ENCODE results near the gene UNC45B.
"Not testable (repeated sequence)": the region's sequence is repeated elsewhere in the genome, so short reads cannot be mapped to it uniquely, and the experiment has no call there.

Gene UNC45B

DNA sequence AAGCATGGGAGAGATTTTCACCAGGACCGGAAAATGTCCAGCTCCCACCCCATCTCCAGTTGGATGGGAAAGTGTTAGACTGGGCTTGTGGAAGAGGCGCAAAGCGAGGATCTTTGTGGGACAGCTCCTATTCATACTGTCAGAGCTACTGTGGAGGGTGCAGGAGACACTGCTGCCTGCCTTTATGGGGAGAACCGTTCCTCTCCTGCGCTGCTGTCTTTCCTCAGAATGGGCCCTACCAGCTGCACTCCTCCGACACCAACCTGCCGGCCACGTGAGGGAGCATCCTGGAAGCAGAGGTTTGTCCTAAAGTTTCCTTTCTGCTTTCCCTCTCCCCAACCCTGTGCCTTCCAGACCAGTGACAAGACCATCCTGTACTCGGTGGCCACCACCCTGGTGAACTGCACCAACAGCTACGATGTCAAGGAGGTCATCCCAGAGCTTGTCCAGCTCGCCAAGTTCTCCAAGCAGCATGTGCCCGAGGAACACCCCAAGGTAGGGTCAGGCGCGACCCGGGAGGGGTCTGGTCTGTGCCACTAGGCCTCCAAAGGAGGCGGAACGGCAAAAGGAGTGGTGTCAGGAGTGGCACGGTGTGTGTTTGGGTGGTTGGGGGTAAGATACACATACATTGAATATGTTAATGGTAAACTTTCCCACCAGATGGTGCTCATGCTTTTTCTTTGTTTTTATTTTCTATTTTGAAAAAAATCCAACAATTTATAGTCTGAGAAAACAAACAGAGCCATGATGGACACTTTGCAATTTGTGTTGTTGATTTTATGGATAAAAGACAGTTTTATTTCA lies 23.6 kb downstream of the UNC45B start:
- DNase-seq, result no peak

GRCh38 chr17:35171834-35172233 lies 24.2 kb downstream of the UNC45B start:
- no peak for DNase-seq

GRCh38 chr17:35172321-35172720 lies 24.7 kb downstream of the UNC45B start:
- not testable (repeated sequence) for DNase-seq

- DNase-seq, result no peak
Observed at GRCh38 chr17:35174835-35175334, 27.3 kb downstream of the UNC45B start.

- DNase-seq, result no peak
Observed at GRCh38 chr17:35175638-35176415, 28.2 kb downstream of the UNC45B start.

DNA sequence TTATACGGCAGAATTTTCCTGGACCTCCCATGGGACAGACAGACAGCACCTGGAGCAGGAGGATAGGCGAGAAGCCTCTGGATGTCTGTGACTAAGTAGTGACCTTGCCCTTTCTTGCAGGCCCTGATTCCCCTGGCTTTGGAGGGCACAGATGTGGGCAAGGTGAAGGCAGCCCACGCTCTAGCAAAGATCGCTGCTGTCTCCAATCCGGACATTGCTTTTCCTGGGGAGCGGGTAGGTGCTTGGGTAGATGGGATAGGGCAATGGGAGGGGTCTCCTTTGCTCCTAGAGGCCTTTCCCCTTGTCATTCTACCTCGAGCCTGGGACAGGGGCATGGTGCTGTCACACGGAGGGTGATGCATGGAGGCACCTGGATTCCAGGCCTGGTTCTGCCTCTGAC lies 29.3 kb downstream of the UNC45B start:
- DNase-seq, result no peak

DNA sequence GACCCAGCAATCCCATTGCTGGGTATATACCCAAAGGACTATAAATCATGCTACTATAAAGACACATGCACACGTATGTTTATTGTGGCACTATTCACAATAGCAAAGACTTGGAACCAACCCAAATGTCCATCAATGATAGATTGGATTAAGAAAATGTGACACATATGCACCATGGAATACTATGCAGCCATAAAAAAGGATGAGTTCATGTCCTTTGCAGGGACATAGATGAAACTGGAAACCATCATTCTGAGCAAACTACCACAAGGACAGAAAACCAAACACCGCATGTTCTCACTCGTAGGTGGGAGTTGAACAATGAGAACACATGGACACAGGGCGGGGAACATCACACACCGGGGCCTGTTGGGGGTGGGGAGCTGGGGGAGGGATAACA lies 31.8 kb downstream of the UNC45B start:
- DNase-seq, result not testable (repeated sequence)

DNA sequence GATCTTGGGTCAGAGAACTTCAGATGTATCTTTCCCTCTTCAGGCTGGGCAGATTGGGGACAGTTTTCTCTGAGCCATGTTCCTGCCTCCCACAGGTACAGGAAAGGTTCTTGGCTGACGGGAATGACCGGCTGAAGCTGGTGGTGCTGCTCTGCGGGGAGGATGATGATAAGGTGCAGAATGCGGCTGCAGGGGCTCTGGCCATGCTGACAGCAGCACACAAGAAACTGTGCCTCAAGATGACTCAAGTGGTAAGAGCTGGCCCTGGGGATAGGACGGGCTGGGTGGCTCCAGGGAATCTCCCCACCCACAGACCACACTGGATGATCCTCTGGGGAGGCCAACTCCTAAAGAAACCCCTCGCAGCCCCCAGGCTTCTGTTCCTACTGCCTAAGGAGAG lies 35.7 kb downstream of the UNC45B start:
- no peak for DNase-seq

DNA sequence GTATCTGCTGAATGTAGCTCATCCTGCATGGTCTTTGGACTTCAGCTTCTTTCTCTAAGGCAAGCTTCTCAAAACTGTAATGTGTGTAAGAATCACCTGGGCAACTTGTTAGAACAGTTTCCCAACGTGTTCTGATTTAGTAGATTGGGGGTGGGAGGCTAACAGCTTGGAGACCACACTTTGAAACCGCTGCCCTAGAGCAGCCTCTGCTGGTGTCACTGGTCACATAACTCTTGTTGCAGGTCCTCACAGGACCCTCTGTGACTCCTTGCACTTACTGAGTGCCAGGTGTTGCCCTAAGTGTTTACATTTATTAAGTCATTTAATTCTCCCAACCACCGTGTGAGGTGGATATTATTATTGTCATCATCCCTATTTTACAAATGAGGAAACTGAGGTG lies 36.7 kb downstream of the UNC45B start:
- DNase-seq, result no peak

DNA sequence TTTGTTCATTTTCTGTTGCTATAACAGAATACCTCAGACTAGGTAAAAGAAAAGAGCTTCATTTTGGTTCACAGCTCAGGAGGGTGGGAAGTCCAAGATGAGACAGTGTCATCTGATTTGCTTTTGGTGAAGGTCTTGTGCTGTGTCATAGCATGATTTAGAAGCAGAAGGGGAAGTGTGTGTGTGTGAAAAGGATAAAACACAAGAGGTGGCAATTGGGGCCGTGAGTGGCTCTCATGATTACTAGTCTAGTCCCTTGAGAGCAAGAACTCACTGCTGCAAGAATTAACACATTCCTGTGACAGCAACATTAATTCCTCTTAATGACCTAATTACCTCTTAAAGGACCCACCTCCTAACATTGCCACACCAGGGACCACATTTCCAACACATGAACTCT lies 38.2 kb downstream of the UNC45B start:
- no peak for DNase-seq

GRCh38 chr17:35187481-35187880 lies 39.9 kb downstream of the UNC45B start:
- no peak for DNase-seq

GRCh38 chr17:35188111-35188510 lies 40.5 kb downstream of the UNC45B start:
- no peak for DNase-seq

DNA sequence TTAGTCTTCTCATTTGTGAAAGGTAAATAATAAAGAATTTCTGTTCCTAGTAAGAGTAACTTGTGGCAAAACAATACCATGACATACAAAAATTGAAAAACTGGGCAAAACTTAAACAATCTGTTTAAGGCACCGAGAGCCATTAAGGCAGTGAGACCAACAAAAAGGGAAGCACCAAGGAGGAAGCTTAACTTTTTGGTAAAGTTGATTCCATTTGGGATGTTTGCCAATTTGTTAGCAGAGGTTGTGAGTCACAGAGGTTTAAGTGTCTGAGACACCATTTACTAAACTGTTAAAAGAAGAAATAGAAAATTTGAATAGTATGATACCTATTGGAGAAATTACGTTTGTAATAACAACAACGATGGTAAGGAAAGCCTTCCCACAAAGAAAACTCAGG lies 41.7 kb downstream of the UNC45B start:
- no peak for DNase-seq

GRCh38 chr17:35191001-35191695 lies 43.5 kb downstream of the UNC45B start:
- no peak for DNase-seq

- DNase-seq, result no peak
Observed at GRCh38 chr17:35192708-35193107, 45.1 kb downstream of the UNC45B start.

- not testable (repeated sequence) for DNase-seq
Observed at GRCh38 chr17:35194001-35194400, 46.4 kb downstream of the UNC45B start, which contains the start of gene SLC35G3. Gene SLC35G3, minus strand, starts transcription at chr17:35194393. Its CDS starts 86 bp downstream, at chr17:35194307.

- not testable (repeated sequence) for DNase-seq
Observed at GRCh38 chr17:35195062-35195461, 47.4 kb downstream of the UNC45B start.

- not testable (repeated sequence) for DNase-seq
Observed at GRCh38 chr17:35202582-35202981, 55.0 kb downstream of the UNC45B start.

DNA sequence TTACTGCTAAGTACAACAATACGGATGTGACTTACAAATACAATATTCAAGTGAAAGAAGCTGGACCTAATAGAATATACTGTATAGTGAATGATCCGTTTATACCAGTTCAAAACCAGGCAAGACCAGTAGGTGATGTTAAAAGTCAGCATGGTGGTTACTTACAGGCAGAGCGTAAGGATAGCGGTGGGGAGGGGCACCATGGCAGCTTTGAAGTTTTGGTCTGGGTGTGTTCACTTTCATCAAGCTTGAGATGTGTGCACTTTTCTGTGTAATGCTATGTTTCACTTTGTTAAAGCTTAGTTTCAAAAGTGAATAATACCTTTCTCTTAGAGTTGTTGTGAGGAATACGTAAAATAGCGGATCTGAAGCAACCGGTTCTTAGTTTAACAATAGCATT lies 63.1 kb downstream of the UNC45B start:
- DNase-seq, result no peak

DNA sequence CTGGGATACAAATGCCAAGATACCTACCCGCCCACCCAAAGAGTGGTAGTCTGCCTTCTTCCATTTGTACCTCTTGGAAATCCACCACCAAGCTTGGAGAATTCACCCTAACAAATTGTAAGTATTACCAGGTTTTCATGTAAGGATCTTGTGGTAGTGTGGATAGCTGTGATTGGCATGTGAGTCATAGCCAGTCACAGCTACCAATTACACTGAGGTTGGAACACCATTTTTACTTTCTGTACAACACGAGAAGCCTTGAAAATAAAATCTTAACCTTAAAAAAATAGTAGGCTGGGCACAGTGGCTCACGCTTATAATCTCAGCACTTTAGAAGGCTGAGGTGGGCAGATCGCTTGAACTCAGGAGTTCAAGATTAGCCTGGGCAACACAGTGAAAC lies 65.1 kb downstream of the UNC45B start:
- no peak for DNase-seq

- no peak for DNase-seq
Observed at GRCh38 chr17:35213412-35213940, 65.9 kb downstream of the UNC45B start.

GRCh38 chr17:35214192-35214591 lies 66.6 kb downstream of the UNC45B start:
- DNase-seq, result no peak

All from hypothalamus (tissue), 51 donors.